ENCODE measurements around the gene NOC2L.

The NOC2L gene

DNA sequence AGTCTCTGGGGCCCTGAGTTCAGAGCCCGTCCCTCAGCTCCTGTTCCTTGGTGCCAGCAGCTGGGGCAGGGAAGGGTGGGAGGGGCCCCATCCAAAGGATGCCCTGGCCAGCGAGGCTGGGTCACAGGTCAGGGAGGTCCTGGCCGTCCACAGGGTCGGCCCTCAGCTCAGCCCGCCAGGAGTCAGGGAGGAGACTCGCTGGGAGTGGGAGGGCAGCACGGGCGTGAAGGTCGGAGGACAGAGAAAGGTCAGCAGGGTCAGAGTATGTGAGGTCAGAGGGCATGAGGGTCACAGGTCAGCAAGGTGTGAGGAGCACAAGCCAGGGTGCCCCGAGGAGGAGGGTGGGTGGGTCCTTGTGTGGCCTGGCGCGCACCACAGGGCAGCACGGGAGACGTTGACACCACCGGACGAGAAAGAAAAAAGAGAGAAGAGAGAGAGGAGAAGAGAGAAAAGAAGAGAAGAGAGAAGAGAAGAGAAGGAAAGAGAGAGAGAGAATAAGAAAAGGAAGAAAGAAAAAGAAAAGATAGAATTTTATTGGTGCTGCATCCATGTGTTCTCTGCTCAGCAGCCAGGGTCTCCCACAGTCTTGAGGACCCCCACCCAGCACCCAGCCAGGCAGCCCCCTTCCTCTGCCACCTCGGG lies 15.8 kb upstream of the NOC2L start:
- ATAC-seq = no peak

DNA sequence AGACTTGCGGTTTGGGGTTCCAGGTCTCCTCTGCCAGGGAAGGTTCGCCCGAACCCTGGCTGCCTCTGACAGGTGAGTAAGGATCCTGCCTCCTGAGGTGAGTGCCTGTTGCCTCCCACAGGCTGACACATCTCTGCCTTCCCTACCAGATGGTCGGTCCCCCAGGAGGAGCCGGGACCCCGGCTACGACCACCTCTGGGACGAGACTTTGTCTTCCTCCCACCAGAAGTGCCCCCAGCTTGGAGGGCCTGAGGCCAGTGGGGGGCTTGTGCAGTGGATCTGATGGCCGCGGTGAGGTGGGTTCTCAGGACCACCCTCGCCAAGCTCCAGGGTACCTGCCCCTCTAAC lies 15.2 kb upstream of the NOC2L start:
- ATAC-seq = no peak

GRCh38 chr1:973459-974292 lies 14.6 kb upstream of the NOC2L start:
- no peak for ATAC-seq

- no peak for ATAC-seq
Measured at GRCh38 chr1:972726-973458, 13.8 kb upstream of the NOC2L start.

GRCh38 chr1:971751-972506 lies 12.9 kb upstream of the NOC2L start:
- no peak for ATAC-seq

DNA sequence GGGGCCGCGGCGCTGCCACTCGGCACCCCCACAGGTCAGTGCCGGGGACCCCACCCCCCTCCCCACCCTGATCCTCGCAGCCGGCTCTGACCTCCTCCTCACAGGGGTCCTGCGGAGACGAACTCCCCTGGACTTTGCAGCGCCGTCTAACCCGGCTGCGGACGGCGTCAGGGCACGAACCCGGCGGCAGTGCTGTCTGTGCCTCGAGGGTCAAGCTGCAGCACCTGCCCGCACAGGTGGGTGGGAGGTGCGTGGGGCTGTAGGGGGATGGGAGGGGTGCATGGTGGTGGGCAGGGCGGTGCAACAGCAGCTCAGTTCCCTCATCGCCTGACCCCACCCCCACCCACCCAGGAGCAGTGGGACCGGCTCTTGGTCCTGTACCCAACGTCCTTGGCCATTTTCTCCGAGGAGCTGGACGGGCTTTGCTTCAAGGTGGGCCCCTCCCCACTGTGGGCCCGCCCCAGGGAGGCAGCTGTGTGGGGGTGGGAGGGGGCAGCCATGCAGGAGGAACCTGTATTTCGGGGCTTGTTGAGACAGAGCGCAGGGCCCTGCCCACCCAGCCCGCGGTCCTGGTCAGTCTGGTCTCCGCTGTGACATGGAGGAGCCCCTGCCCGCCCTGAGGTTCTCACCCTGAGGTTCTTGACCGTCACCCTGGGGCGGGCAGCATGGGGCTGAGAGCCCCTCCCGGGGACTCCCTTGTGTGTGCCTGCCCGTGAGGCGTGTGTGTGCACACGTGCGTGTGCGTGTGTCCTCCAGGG lies 12.1 kb upstream of the NOC2L start:
- no peak for ATAC-seq

- ATAC-seq = no peak
Measured at GRCh38 chr1:970242-970972, 11.4 kb upstream of the NOC2L start.

- no peak for ATAC-seq
Measured at GRCh38 chr1:969260-969855, 10.3 kb upstream of the NOC2L start.

- ATAC-seq = no peak
Measured at GRCh38 chr1:967466-968343, 8.6 kb upstream of the NOC2L start.

DNA sequence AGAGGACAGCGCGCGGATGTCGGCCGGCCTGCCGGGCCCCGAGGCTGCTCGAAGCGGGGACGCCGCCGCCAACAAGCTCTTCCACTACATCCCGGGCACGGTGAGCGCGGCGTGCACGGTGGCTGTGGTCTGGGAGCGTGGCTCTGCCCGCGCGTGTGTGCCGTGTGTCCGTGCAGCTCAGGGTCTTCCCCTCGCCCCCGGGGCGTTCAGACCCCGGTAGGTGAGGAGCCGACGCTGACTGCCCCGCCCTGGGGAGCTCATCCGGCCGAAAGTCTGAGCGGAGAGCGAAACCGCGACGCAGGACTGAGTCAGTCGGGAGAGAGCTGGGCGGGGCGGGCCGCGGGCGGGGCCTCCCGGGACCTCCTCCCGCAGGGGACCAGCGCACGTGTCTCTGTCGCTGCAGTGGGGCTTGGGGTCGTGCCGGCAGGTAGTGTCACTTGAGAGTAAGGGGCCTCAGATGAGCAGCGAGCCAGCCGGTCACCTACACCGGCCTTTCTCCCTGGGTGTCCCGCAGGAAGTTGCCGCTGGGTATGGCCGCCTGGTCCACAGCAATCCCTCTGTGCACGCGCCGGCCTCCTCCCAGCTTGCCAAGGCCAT lies 7.7 kb upstream of the NOC2L start:
- peak; percentile 95 for ATAC-seq

DNA sequence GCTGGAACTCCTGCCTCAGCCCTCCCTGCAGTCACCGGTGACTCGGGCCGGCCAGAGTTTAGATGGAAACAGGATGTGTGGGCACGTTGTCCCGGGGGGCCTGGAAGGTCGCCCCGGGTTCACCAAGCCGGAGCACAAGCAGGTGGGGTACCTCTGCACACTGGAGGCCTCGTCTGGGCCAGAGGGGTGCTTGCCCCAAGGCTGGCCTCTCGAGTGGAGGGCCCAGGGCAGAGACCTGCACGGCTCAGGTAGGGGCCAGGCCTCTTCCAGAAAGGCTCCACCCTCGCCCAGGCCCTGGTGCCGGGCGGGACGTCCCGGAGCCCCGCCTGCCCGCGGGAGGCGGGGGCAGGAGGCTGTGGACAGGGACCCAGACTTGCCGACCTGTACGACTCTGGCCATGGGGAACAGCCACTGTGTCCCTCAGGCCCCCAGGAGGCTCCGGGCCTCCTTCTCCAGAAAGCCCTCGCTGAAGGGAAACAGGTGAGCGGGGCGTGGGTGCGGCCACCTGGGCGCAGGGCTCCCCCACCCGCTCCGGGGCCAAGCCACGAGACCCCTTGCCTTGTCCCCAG lies 7.2 kb upstream of the NOC2L start, which contains the start of gene PLEKHN1:
Gene PLEKHN1, plus strand, starts transcription at position 348 of the 569 bp plus-strand sequence. Its CDS starts 50 bp downstream, at position 398.
- ATAC-seq = peak; percentile 47 to 53

- no peak for ATAC-seq
Measured at GRCh38 chr1:965526-966134, 6.6 kb upstream of the NOC2L start.

DNA sequence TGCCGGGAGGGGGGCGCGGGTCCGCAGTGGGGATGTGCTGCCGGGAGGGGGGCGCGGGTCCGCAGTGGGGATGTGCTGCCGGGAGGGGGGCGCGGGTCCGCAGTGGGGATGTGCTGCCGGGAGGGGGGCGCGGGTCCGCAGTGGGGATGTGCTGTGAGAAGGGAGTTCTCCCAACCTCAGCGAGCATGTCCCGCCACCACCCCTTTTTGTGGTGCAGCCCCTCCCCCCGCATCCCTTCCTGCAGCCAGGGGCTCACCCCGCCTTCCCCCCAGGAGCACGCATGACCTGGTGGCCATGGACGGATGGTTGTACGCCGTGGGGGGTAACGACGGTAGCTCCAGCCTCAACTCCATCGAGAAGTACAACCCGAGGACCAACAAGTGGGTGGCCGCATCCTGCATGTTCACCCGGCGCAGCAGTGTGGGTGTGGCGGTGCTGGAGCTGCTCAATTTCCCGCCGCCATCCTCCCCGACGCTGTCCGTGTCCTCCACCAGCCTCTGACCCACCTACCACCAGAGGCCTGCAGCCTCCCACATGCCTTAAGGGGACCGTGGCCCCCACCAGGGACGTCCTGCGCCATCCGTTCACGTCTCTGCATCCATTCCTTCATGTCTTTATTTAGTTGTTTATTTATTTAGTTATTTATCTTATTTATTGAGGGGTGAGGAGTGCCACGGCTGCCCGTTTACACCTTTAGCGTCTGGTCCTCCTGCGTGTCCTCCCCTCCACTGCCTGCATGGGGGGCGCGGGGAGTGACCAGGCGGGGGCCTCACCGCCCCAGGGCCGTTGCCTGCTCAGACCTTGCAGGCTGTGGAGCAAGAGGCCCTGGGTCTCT lies 5.9 kb upstream of the NOC2L start:
- no peak for ATAC-seq

- ATAC-seq = no peak
Measured at GRCh38 chr1:963746-964525, 4.9 kb upstream of the NOC2L start.

DNA sequence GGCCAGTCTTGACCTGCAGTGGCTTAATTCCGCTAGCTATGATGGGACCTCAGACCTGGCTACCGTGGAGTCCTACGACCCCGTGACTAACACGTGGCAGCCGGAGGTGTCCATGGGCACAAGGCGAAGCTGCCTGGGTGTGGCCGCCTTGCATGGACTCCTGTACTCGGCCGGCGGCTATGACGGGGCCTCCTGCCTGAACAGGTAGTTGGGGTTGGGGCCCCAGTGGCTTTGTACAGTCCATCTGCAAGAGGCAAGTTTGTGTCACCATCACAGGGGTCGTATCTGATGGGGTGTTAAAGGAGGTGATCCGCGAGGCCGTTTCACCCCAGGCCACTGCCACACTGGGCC lies 4.2 kb upstream of the NOC2L start:
- ATAC-seq = no peak

GRCh38 chr1:962381-963300 lies 3.6 kb upstream of the NOC2L start:
- ATAC-seq = no peak
